Cerebellar nuclear complex (tissue), 1 donor: ENCODE measurements around the gene DOCK3.

Experiments
- DNase-seq, 2 experiments: peaks; one replicate each; lab custom pipeline; 2025; lab: John Stamatoyannopoulos, UW

The DOCK3 gene

DNA sequence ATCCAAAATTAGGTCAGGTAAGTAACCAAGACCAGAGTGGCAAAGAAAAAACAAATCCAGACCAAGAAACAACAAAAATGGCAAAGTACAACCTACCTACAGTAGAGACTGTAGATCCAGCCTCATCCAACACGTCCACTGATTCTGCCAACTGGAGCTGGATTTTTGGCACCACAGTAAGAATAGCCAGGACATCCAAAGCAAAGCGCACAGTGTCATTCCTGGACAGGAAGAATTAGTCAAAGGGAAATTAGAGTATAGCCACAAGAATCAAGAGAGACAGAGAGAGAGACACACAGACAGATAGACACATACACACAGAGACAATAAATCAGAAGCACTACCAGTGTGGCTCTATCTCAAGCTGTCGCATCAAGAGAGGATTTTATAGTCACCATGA, 747.5 kb downstream of the DOCK3 start:
- DNase-seq, result no peak

DNA sequence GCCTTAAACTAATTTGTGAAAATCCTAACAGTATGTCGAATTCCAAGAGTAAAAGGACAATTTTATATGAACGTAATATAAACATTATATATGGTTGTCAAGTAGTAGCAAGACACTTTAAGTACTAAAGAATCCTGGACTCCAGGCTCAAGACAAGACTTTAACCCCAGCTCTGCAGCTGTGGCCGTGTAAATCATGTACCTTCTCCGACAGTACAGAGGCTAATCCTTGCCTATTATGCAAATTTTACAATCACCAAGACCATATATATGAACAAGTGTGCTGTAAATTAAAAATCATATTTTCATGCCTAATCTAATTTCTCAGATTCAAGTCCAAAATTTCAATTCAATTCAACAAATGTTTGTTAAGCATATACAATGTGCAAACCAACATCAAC, 752.2 kb downstream of the DOCK3 start:
- DNase-seq, result no peak

GRCh38 chr3:51429138-51429537, 754.4 kb downstream of the DOCK3 start:
- no peak for DNase-seq
